NCI-H82 (cell line): ENCODE measurements around the gene LRGUK.
"Not testable (repeated sequence)": the region's sequence is repeated elsewhere in the genome, so short reads cannot be mapped to it uniquely, and the experiment has no call there.

Source experiments
- DNase-seq: peaks from one replicate; lab custom pipeline; 2025; lab: John Stamatoyannopoulos, UW

LRGUK gene

GRCh38 chr7:134248196-134248595, 121.1 kb downstream of the LRGUK start:
- no peak for DNase-seq

GRCh38 chr7:134254311-134254710, 127.2 kb downstream of the LRGUK start:
- peak; percentile 43 for DNase-seq

GRCh38 chr7:134255814-134256213, 128.7 kb downstream of the LRGUK start:
- DNase-seq = peak; percentile 90

- no peak for DNase-seq
Observed at GRCh38 chr7:134262322-134262721, 135.2 kb downstream of the LRGUK start.

GRCh38 chr7:134276951-134277350, 149.8 kb downstream of the LRGUK start:
- no peak for DNase-seq

- DNase-seq = no peak
Observed at GRCh38 chr7:134278502-134279153, 151.5 kb downstream of the LRGUK start.

- no peak for DNase-seq
Observed at GRCh38 chr7:134279336-134279735, 152.2 kb downstream of the LRGUK start.

- DNase-seq = no peak
Observed at GRCh38 chr7:134279898-134280297, 152.8 kb downstream of the LRGUK start.

GRCh38 chr7:134280508-134280907, 153.4 kb downstream of the LRGUK start:
- no peak for DNase-seq

- DNase-seq = peak; percentile 39
Observed at GRCh38 chr7:134284011-134284410, 156.9 kb downstream of the LRGUK start.

- peak; percentile 37 for DNase-seq
Observed at GRCh38 chr7:134284952-134285351, 157.8 kb downstream of the LRGUK start.

- DNase-seq = no peak
Observed at GRCh38 chr7:134287916-134288659, 160.9 kb downstream of the LRGUK start.

- DNase-seq = no peak
Observed at GRCh38 chr7:134289423-134289822, 162.3 kb downstream of the LRGUK start.

GRCh38 chr7:134289841-134290240, 162.7 kb downstream of the LRGUK start:
- DNase-seq = no peak

- no peak for DNase-seq
Observed at GRCh38 chr7:134290286-134290685, 163.1 kb downstream of the LRGUK start.

- no peak for DNase-seq
Observed at GRCh38 chr7:134293002-134293740, 166.0 kb downstream of the LRGUK start.

GRCh38 chr7:134295982-134296381, 168.8 kb downstream of the LRGUK start:
- not testable (repeated sequence) for DNase-seq

- DNase-seq = no peak
Observed at GRCh38 chr7:134297489-134297888, 170.3 kb downstream of the LRGUK start.

GRCh38 chr7:134298902-134299683, 172.0 kb downstream of the LRGUK start:
- peak; percentile 32 for DNase-seq

- no peak for DNase-seq
Observed at GRCh38 chr7:134300988-134301387, 173.8 kb downstream of the LRGUK start.

GRCh38 chr7:134301592-134301991, 174.5 kb downstream of the LRGUK start:
- no peak for DNase-seq

- no peak for DNase-seq
Observed at GRCh38 chr7:134302120-134302519, 175.0 kb downstream of the LRGUK start.
